Osteocyte (in vitro differentiated cells): ENCODE data around the gene MCM5. TPM values are rescaled to one million over a fixed set of nuclear protein-coding genes. Genes with fewer than 3 reads are reported as not detected.
"Not testable (repeated sequence)": the region's sequence is repeated elsewhere in the genome, so short reads cannot be mapped to it uniquely, and the experiment has no call there.

ENCODE experiments used
- DNase-seq: peaks from one replicate; pipeline ENCODE4 v3.0.0; 2021; ENCODE audit warnings: mixed read lengths; ENCODE audit not compliant: unreplicated experiment; ENCODE audit errors: extremely low spot score
- H3K27ac Mint-ChIP-seq: one replicate; pipeline ENCODE4 v1.8.0; 2021; ENCODE audit warnings: mild to moderate bottlenecking, mixed read lengths; ENCODE audit not compliant: unreplicated experiment
- H3K27me3 Mint-ChIP-seq: one replicate; pipeline ENCODE4 v1.8.0; 2021; ENCODE audit warnings: mixed read lengths; ENCODE audit not compliant: unreplicated experiment
- H3K36me3 Mint-ChIP-seq: one replicate; pipeline ENCODE4 v1.8.0; 2021; ENCODE audit warnings: mixed read lengths; ENCODE audit not compliant: unreplicated experiment
- H3K4me1 Mint-ChIP-seq: one replicate; pipeline ENCODE4 v1.8.0; 2021; ENCODE audit warnings: mixed read lengths; ENCODE audit not compliant: unreplicated experiment
- H3K4me3 Mint-ChIP-seq: one replicate; pipeline ENCODE4 v1.8.0; 2021; ENCODE audit warnings: mild to moderate bottlenecking, moderate library complexity, mixed read lengths; ENCODE audit not compliant: unreplicated experiment
- H3K9me3 Mint-ChIP-seq: one replicate; pipeline ENCODE4 v1.8.0; 2021; ENCODE audit warnings: mixed read lengths; ENCODE audit not compliant: unreplicated experiment
- total RNA-seq: library from RNA; stranded (reverse); gene quantifications from 2 replicates; pipeline ENCODE4 v1.2.1, GENCODE V29; 2021
- TF ChIP-seq, protein P1 (sequence below): fragments of 200-600 bp; sonication (generic); IDR thresholded peaks from 2 replicates; pipeline ENCODE4 v1.5.0; 2021; ENCODE audit warnings: antibody characterized with exemption, mild to moderate bottlenecking, moderate library complexity

Gene MCM5
- total RNA-seq, 1 donor from 2014 or later = 28.5 TPM

DNA sequence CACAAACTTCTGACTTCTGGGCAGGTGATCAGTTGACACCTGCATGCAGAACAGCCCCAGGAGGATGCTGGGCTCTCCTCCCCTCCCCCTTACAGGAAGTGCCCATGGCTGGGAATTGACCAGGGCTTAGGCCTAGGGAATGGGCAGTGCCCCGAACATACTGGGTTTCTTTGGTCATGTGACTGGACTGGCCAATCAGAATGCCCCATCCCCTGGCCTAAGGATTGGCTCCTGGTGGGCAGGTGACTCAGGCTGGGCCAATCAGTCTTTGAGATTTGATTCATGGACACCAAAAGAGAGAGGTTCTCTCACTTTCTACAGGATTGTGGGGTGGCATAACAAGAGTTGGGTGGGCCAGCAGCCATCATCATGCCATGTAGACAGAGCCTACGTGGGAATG is 37.1 kb downstream of the MCM5 start:
- no peak overlapping the region for H3K27ac Mint-ChIP-seq
- DNase-seq = no peak
- TF ChIP-seq, protein P1, sequence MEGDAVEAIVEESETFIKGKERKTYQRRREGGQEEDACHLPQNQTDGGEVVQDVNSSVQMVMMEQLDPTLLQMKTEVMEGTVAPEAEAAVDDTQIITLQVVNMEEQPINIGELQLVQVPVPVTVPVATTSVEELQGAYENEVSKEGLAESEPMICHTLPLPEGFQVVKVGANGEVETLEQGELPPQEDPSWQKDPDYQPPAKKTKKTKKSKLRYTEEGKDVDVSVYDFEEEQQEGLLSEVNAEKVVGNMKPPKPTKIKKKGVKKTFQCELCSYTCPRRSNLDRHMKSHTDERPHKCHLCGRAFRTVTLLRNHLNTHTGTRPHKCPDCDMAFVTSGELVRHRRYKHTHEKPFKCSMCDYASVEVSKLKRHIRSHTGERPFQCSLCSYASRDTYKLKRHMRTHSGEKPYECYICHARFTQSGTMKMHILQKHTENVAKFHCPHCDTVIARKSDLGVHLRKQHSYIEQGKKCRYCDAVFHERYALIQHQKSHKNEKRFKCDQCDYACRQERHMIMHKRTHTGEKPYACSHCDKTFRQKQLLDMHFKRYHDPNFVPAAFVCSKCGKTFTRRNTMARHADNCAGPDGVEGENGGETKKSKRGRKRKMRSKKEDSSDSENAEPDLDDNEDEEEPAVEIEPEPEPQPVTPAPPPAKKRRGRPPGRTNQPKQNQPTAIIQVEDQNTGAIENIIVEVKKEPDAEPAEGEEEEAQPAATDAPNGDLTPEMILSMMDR = no peak
- H3K9me3 Mint-ChIP-seq = no peaks in the 10 kb centered on the region
- H3K4me1 Mint-ChIP-seq = no peaks in the 10 kb centered on the region
- H3K4me3 Mint-ChIP-seq = no peak overlapping the region
- no peaks in the 10 kb centered on the region for H3K27me3 Mint-ChIP-seq
- H3K36me3 Mint-ChIP-seq = peaks cover 7% of the 10 kb centered on the region

DNA sequence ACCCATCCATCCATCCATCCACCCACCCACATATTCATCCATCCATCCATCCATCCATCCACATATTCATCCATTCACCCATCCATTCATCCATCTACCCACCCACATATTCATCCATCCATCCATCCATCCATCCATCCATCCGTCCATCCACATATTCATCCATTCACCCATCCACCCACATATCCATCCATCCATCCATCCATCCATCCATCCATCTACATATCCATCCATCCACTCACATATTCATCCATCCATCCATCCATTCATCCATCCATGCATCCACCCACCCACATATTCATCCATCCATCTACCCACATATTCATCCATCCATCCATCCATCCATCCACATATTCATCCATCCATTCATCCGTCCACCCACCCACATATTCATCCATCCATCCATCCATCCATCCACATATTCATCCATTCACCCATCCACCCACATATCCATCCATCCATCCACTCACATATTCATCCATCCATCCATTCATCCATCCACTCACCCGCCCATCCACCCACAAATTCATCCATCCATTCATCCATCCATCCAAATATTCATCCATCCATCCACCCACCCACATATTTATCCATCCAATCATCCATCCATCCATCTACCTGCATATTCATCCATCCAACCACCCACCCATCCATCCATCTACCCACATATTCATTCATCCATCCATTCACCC is 38.9 kb downstream of the MCM5 start:
- not testable (repeated sequence) for H3K4me1 Mint-ChIP-seq, H3K9me3 Mint-ChIP-seq, H3K27me3 Mint-ChIP-seq, H3K36me3 Mint-ChIP-seq, H3K4me3 Mint-ChIP-seq, DNase-seq, H3K27ac Mint-ChIP-seq

GRCh38 chr22:35439365-35439717 is 39.4 kb downstream of the MCM5 start:
- Mint-ChIP-seq H3K4me1 (peaks cover 1% of the 10 kb centered on the region), H3K36me3 (peaks cover under 1% of the 10 kb centered on the region), H3K4me3 (no peak overlapping the region), H3K27me3 (no peaks in the 10 kb centered on the region), H3K27ac (no peak overlapping the region), H3K9me3 (no peaks in the 10 kb centered on the region)
- TF ChIP-seq, protein P1 = no peak
- no peak for DNase-seq

- Mint-ChIP-seq H3K27me3 (no peaks in the 10 kb centered on the region), H3K9me3 (no peaks in the 10 kb centered on the region), H3K4me1 (peaks cover 1% of the 10 kb centered on the region), H3K36me3 (no peaks in the 10 kb centered on the region), H3K4me3 (no peak overlapping the region), H3K27ac (no peak overlapping the region)
- no peak for DNase-seq
- TF ChIP-seq, protein P1 = no peak
Measured at GRCh38 chr22:35440129-35440528, 40.2 kb downstream of the MCM5 start.

GRCh38 chr22:35441489-35442100 is 41.7 kb downstream of the MCM5 start:
- TF ChIP-seq, protein P1 = no peak
- Mint-ChIP-seq H3K27ac (no peak overlapping the region), H3K27me3 (no peaks in the 10 kb centered on the region), H3K4me1 (peaks cover 9% of the 10 kb centered on the region), H3K9me3 (no peaks in the 10 kb centered on the region), H3K36me3 (no peaks in the 10 kb centered on the region), H3K4me3 (no peak overlapping the region)
- DNase-seq = no peak
